Non-pigmented ciliary epithelial cell (primary cell): ENCODE results near the gene DNAH17.

Experiments
- DNase-seq: peaks from one replicate; pipeline ENCODE4 v3.0.0-alpha.2; 2010; ENCODE audit warnings: low read depth

DNAH17 gene

DNA sequence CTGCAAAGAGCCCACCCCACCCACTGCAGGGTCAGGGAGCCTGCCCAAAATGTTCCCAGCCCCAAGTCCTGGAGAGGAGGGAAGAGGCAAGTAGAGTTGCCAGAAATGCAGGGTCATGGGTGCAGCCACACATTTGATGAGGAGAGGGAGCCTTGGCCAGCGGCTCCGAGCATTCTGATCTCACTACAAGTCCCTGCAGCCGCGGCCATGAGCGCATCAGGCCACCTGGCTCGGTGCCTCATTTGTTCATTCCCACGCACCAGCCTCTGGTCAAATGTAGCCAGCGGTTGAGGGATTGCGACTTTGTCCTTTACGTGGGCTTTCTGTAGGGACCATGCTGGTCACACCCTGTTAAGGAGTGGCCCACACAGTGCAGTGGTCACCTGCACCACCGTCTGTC is 150.1 kb downstream of the DNAH17 start:
- DNase-seq, result no peak

- no peak for DNase-seq
Measured at GRCh38 chr17:78426293-78426879, 150.8 kb downstream of the DNAH17 start.

- no peak for DNase-seq
Measured at GRCh38 chr17:78425429-78425828, 151.8 kb downstream of the DNAH17 start.

DNA sequence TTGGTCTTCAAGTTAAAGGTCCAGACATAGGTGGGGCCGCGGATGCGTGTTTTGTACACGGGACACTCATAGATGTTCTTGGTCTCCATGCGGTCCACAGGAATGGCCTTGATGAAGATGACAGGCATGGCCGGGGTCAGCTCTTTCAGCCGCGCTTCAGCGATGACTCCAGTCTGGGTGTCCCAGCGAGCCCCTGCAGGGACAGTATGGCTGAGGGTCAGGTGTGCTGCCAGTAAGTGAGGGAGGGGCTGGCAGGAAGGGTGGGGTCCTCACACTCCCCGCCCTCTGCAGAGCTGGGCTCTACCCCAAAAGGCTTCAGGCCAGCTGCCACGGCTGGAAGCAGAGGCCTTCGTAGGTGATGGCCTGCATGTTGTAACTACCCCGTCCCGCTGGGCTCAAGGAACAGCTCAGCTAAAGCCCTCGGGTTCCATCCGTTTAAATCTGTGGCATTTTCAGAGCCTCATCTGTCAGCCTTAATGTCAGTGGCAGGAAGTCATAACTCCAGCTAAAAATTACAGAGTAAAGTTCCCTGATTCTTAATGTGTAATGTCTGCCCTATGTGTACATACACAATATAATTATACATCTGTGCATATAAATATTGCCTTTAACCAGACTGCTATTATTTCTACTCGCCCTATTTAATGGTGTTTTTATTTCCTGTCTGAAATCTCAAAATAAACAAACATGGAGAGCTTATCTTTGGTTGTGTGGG is 153.1 kb downstream of the DNAH17 start:
- no peak for DNase-seq

- no peak for DNase-seq
Measured at GRCh38 chr17:78422872-78423588, 154.2 kb downstream of the DNAH17 start.

- DNase-seq, result no peak
Measured at GRCh38 chr17:78422267-78422605, 155.0 kb downstream of the DNAH17 start.

DNA sequence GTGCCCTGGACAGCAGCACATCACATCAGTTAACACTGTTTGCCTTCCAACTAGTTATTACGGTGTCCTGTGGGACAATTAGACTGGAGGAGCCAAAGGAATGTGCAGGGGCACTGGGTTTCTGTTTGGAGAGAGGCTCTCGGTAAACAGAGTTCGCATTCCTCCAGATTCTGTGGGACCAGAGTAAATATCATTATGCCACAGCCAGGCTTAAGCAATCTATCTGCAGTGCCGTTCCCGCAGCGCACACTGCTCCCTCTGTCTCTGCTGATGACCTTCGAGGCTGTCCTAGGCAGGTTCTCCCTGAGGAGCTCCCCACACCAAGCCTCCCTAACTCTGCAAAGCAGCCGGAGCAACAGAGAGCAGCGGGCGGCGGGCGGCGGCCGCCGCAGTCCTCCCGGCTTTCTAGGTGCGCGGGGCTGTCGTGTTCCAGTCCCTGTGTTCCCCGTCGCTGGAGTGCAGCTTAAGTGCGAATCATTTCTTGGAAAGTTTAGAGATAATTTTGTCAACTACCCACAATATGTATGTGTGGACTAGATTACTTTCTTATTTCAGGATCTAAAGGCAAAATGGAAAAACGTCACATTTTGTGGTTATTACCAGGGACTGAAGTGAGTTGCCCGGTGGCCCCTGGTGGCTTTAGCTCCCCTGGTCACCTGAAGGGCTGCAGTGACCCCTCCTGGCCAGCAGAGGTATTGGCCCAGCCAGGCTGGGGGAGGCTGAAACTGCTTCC is 155.5 kb downstream of the DNAH17 start:
- no peak for DNase-seq

GRCh38 chr17:78421084-78421533 is 156.1 kb downstream of the DNAH17 start:
- DNase-seq, result no peak

DNA sequence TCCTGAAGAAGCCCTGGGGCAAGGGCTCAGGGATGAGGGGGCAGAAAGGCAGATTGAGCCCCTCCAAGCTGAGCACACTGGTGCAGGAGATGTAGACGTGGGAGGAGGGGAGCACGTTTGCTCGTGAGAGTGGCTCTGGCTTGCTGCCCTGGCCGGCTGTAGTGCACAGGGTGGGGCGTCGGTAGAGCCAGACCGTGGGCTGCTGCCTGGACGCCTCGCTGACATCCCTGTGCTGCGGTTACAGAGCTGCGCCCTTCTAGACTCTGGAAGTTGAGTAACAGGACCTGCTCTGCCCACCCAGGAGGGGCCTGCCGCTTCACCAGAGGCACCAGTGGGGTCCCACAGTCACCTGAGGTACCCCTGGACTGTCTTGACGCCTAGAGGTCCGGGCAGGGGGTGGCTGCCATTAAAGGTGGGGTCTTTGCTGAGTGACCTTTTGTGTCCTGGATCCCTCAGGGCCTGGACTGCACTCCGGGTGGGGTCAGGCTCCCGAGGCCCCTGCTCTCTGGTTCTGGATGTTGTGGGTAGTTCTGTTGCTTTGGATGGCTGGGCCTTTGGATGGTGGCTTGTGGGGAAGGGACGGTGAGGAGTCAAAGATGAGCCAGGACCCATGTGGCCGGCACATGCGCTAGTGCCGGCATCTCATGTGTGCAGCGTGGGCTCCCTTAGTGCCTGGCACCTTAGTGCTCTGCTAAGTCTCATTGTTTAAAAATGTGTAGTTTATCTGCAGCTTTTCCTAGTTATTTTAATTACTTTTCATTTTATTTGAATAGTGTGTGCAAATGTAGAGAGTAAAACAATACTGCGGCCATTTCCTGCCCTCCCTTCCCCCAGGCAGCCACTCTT is 157.0 kb downstream of the DNAH17 start:
- DNase-seq, result no peak

DNA sequence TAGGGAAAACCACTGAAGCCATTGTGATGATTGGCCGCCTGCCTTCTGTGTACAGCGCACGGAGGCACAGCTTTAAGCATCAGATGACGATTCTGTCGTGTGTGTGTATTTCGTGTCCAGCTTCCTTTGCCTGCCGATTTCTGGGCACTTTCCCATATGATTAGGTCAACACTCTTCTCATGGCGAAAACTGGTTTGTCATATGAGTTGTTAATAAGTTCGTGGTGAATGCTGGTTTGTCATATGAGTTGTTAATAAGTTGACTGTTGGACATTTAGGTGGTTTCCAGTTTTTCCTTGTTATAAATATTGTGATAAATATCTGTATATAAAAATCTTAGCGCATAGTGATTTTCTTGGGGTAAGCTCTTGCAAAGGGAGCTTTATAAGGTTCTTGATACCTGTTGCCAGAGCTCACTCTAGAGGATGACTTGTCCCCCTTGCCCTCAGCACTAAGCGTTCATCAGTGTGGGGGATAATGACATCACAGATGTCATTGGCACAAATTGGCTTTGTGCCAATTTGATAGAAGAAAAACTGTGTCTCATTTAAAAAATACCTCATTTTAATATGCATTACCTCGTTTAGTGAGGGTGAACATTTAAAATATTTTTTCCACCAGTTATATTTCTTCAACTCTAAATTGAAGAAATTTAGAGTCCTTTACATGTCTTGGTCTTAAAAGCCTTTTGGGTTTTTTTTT is 158.7 kb downstream of the DNAH17 start:
- DNase-seq, result no peak

DNA sequence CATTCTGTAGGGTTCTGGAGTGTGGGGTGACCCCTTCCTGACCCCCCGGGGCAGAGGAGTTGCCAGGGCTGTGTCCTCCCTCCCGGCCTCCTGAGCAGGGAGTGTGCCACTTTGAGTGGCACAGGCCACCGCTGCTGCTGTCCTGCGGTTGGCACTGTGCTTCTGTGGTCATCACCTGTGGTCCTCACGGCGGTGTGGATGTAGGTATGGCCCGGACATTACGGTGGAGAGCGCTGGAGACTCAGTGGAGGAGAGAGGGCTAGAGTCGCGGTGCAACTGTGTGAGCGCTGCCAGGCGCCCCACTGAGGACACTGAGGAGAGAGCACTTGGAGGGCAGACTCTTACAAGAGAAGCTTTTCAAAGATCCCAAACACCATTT is 159.7 kb downstream of the DNAH17 start:
- DNase-seq, result no peak

DNA sequence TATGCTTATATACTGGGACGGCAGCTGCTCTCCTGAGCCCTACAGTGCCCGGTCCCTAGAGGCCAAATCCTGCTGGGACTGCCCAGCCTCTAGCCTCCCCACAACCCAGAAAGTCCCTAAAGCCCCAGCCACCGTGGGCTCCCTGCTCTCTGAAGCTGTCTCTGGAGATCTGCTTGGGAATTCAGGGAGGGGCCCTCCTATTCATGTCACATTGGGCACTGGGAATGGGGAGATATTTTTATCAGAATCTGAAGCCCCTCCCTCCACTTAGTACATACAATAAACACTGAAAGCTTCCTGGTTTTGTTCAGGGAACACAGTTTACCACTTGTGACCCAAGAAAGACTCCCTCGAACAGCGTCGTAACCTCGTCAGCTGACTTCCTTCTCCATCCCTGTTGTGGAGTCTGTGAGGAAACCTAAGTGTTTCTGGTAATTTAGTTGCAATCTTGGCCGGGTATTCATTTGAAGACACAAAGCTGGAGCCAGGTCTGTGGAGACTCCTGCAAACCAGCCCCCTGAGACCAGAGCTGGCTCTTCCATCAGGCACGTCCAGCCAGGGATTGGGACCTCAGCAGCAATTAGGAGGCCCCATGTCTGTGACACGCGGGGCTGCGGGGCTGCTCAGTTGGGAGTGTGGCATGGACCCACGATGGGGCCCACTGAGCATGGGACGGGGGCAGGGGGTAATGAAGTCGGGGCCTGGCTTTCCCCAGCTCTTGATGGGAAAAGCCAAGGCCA is 160.2 kb downstream of the DNAH17 start:
- no peak for DNase-seq

DNA sequence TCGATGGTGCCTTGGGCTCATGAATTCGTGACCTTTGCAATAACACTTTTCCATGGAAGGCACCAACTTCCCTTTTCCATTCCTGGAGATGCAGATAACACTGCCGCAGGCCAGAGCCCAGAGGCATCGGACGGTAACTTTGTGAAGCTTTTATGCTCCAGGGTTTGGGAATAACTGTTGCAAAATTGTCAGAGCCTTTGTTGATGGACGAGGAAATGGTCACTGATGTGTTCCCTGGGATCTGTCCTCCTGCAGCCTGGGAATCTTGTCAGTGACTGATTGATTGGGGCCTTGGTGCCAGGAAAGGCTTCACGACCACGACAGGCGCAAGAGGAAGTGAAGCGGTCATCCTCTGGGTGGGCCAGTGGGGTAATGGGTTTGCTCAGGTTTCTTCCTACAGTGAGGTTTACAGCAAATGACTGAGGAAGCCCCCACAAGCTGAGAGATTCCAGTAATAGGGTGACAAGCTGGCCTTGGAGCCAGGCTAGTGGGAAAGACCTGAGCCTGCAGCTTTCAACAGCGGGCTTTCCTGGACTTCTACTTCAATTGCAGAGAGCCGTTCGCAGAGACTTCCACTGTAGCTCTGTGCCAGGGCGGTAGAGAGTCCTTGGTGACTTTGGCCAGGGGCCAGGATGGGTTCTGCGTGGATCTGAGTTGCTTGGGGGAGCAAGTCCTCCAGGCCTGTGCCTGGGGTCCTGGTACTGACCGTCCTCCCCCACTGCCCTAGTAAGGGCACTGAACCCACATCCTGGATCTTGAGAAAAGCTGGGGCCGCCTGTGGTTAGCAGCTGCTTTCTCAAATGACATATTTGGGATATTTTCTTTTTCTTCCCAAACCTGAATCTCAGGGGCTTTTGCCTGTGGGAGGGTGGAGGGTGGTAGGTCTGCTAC is 161.1 kb downstream of the DNAH17 start:
- DNase-seq, result no peak

DNA sequence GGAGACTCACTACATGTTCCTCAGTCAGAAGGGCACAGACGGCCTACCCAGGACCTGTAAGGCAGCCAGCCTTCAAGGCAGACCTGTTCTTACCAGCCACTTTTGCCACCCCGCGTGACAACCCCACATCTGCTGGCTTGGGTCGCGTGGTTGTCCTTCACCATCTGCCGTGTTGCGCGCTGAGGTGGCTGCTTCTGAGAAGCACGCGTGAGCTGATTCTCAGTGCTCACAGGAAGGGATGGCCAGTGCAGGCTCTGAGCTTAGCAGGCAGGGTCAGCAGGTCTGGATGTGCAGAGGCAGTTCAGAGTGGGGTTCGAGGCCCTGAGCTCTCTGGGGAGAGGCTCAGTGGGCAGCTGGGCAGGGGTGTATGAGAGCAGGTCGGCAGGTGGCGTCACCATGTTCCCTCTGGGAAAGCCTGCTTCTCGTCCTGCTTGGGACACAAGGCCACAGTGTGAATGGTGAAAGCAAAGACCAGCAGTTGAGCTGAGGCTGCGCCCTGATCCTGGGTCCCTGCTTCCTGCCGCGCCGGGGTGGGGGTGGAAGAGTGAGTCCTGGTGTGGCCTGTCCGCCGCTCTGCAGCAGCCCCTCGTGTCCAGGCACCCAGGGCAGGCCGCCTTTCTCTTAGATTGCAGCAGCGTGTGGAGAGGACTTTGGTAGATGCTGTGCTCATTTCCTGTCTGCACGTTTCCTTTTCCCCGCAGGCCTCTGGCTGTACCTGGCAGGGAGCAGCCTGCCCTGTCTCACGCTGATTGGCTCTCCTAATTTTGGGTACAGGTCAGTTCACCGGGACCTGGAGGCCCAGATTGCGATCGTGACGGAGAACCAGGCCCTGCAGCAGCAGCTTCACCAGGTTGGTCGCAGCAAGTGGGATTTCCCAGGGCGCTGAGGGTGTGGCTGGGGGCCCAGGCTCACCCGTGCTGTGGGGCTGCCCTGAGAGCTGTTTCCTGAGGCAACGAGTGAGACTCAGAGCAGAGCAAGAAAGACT is 162.7 kb downstream of the DNAH17 start:
- DNase-seq, result no peak

- no peak for DNase-seq
Measured at GRCh38 chr17:78412403-78412802, 164.8 kb downstream of the DNAH17 start.

GRCh38 chr17:78411241-78411857 is 165.8 kb downstream of the DNAH17 start:
- DNase-seq, result no peak

GRCh38 chr17:78409191-78409928 is 167.8 kb downstream of the DNAH17 start:
- no peak for DNase-seq
